Jurkat, Clone E6-1 (cell line): ENCODE measurements around the gene DGCR6L.
"Not testable (repeated sequence)": the region's sequence is repeated elsewhere in the genome, so short reads cannot be mapped to it uniquely, and the experiment has no call there.

Experiments used
- DNase-seq: peaks from one replicate; pipeline ENCODE4 v3.0.0-alpha.2; 2011; ENCODE audit warnings: low read depth, low spot score
- H3K4me3 ChIP-seq: 2 replicates; pipeline ENCODE4 v1.5.1; 2011; ENCODE audit warnings: mild to moderate bottlenecking, low read length, control low read depth, moderate library complexity

Gene DGCR6L

GRCh38 chr22:20269201-20269600 lies 50.7 kb downstream of the DGCR6L start:
- not testable (repeated sequence) for H3K4me3 ChIP-seq, DNase-seq

- peak within 1 kb of the TSS; percentile 37 for H3K4me3 ChIP-seq
- DNase-seq: no peak
Measured at GRCh38 chr22:20268279-20269012, 51.4 kb downstream of the DGCR6L start, which contains the start of gene RTN4R. Gene RTN4R, minus strand, starts transcription at chr22:20268318. Its CDS starts 226 bp downstream, at chr22:20268092.

GRCh38 chr22:20267441-20268278 lies 52.2 kb downstream of the DGCR6L start:
- H3K4me3 ChIP-seq: peak overlapping the region; percentile 30; the same call in 1 of the 2 replicates
- DNase-seq: no peak

GRCh38 chr22:20266667-20267440 lies 53.0 kb downstream of the DGCR6L start:
- H3K4me3 ChIP-seq, DNase-seq: not testable (repeated sequence)

GRCh38 chr22:20265772-20266666 lies 53.8 kb downstream of the DGCR6L start:
- H3K4me3 ChIP-seq, DNase-seq: not testable (repeated sequence)

- no peak overlapping the region for H3K4me3 ChIP-seq
- DNase-seq: no peak
Measured at GRCh38 chr22:20264614-20265452, 55.0 kb downstream of the DGCR6L start.
